HG03064 (cell line): ENCODE measurements around the gene RNF141.

Experiments used
- ATAC-seq: cut with Tn5 transposase; IDR thresholded peaks from one replicate; pipeline ENCODE4 v1.9.1; 2021; ENCODE audit warnings: low read depth; ENCODE audit not compliant: unreplicated experiment

RNF141 gene

GRCh38 chr11:10561947-10562346 is 21.0 kb upstream of the RNF141 start:
- ATAC-seq = no peak

GRCh38 chr11:10561043-10561818 is 20.2 kb upstream of the RNF141 start:
- ATAC-seq = no peak

- ATAC-seq = no peak
These were observed 17.3 kb upstream of the RNF141 start for GRCh38 chr11:10558288-10558687.

GRCh38 chr11:10556590-10556989 is 15.6 kb upstream of the RNF141 start:
- no peak for ATAC-seq

GRCh38 chr11:10551845-10552352 is 10.9 kb upstream of the RNF141 start:
- ATAC-seq = no peak

- no peak for ATAC-seq
These were observed 10.3 kb upstream of the RNF141 start for GRCh38 chr11:10551290-10551592.

GRCh38 chr11:10550503-10551289 is 9.7 kb upstream of the RNF141 start:
- ATAC-seq = no peak

GRCh38 chr11:10544491-10545465 is 3.8 kb upstream of the RNF141 start:
- ATAC-seq = no peak

- ATAC-seq = no peak
These were observed 2.8 kb upstream of the RNF141 start for GRCh38 chr11:10543782-10544181.

GRCh38 chr11:10542776-10543175 is 1.8 kb upstream of the RNF141 start:
- ATAC-seq = no peak

GRCh38 chr11:10541561-10541930 is 559 bp upstream of the RNF141 start:
- ATAC-seq = no peak

- ATAC-seq = peak; percentile 16
These were observed 457 bp downstream of the RNF141 start for GRCh38 chr11:10540546-10540914.

GRCh38 chr11:10539339-10539738 is 1.6 kb downstream of the RNF141 start:
- ATAC-seq = no peak

- ATAC-seq = no peak
These were observed 2.1 kb downstream of the RNF141 start for GRCh38 chr11:10538924-10539323.

- no peak for ATAC-seq
These were observed 3.4 kb downstream of the RNF141 start for GRCh38 chr11:10537600-10537999.

- no peak for ATAC-seq
These were observed 6.7 kb downstream of the RNF141 start for GRCh38 chr11:10534316-10534715.

- no peak for ATAC-seq
These were observed 7.7 kb downstream of the RNF141 start for GRCh38 chr11:10533323-10533722.

GRCh38 chr11:10532526-10532925 is 8.5 kb downstream of the RNF141 start:
- no peak for ATAC-seq

- no peak for ATAC-seq
These were observed 11.7 kb downstream of the RNF141 start for GRCh38 chr11:10529279-10529678.

GRCh38 chr11:10528121-10528520 is 12.9 kb downstream of the RNF141 start:
- ATAC-seq = no peak
